Measurements from ENCODE around the gene RAB29.

The RAB29 gene

DNA sequence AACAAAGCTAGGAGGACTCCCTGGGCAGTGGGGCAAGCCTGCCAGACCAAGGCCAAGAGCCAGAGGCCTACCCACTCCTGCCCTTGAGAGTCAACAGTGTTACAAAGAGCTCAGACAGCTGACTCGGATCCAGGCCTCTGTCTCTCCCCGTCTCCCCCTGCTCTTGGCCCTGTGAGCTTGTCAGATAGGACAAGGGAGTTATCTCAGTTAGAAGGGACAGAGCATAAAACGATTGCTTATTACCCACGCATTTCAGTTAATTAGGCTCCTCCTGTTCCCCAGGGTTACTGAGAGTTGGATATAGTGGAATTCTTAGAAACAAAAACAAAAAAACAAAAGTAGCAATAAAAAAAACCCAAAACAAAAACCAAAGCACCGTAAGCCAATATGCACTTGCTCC, 36.4 kb upstream of the RAB29 start:
- TF ChIP-seq CTCF (IDR thresholded peaks at IDR 0.05; ENCODE audit: poor library complexity, severe bottlenecking): no peak
- Histone ChIP-seq H3K27me3 (ENCODE audit: insufficient read depth, poor library complexity, severe bottlenecking) (no peaks in the 10 kb centered on the region), H3K27ac (ENCODE audit: poor library complexity, severe bottlenecking) (no peak overlapping the region), H3K4me1 (ENCODE audit: insufficient read depth, poor library complexity, severe bottlenecking) (peaks cover 7% of the 10 kb centered on the region), H3K4me3 (ENCODE audit: severe bottlenecking) (peak overlapping the region; percentile 64), H3K9me3 (ENCODE audit: severe bottlenecking) (no peaks in the 10 kb centered on the region), H3K36me3 (ENCODE audit: low read depth) (peaks cover 8% of the 10 kb centered on the region)
- ATAC-seq (ENCODE audit: low read depth) (no peak), DNase-seq (ENCODE audit: low spot score) (no peak)

- no peaks in the 10 kb centered on the region for H3K27me3 ChIP-seq (ENCODE audit: insufficient read depth, poor library complexity, severe bottlenecking)
- DNase-seq (ENCODE audit: low spot score) (no peak), ATAC-seq (ENCODE audit: low read depth) (no peak)
- H3K36me3 ChIP-seq (ENCODE audit: low read depth): peaks cover 8% of the 10 kb centered on the region
- peaks cover 9% of the 10 kb centered on the region for H3K4me1 ChIP-seq (ENCODE audit: insufficient read depth, poor library complexity, severe bottlenecking)
- TF ChIP-seq CTCF (IDR thresholded peaks at IDR 0.05; ENCODE audit: poor library complexity, severe bottlenecking): peak; percentile 17
- no peak overlapping the region for H3K4me3 ChIP-seq (ENCODE audit: severe bottlenecking)
- no peaks in the 10 kb centered on the region for H3K9me3 ChIP-seq (ENCODE audit: severe bottlenecking)
- no peak overlapping the region for H3K27ac ChIP-seq (ENCODE audit: poor library complexity, severe bottlenecking)
Measured at GRCh38 chr1:205810448-205811157, 35.3 kb upstream of the RAB29 start.

DNA sequence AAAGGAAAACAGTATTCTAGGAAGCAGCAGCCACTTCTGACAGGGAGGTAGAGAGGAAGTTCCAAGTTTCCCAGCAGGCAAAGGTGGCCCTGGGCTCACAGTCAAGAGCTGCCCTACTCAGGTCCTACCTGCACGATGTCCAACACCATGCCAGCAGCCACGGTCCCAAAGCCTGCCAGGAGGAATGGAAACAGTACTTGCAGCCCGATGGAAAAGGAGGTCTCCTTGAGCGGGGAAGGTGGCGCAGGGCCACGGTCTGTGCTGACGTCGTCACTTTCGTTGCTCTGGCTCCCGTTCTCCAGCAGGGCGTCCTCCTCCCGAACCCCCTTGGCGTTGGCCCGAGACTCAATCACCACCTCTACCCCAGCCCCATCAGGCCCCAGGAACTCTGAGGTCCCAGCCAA, 34.7 kb upstream of the RAB29 start:
- DNase-seq (ENCODE audit: low spot score): no peak
- no peaks in the 10 kb centered on the region for H3K27me3 ChIP-seq (ENCODE audit: insufficient read depth, poor library complexity, severe bottlenecking)
- peaks cover 12% of the 10 kb centered on the region for H3K4me1 ChIP-seq (ENCODE audit: insufficient read depth, poor library complexity, severe bottlenecking)
- H3K9me3 ChIP-seq (ENCODE audit: severe bottlenecking): no peaks in the 10 kb centered on the region
- no peak overlapping the region for H3K27ac ChIP-seq (ENCODE audit: poor library complexity, severe bottlenecking)
- peaks cover 8% of the 10 kb centered on the region for H3K36me3 ChIP-seq (ENCODE audit: low read depth)
- H3K4me3 ChIP-seq (ENCODE audit: severe bottlenecking): no peak overlapping the region
- no peak for TF ChIP-seq CTCF (IDR thresholded peaks at IDR 0.05; ENCODE audit: poor library complexity, severe bottlenecking)
- no peak for ATAC-seq (ENCODE audit: low read depth)

- peaks cover 12% of the 10 kb centered on the region for H3K4me1 ChIP-seq (ENCODE audit: insufficient read depth, poor library complexity, severe bottlenecking)
- ATAC-seq (ENCODE audit: low read depth) (no peak), DNase-seq (ENCODE audit: low spot score) (no peak)
- no peaks in the 10 kb centered on the region for H3K9me3 ChIP-seq (ENCODE audit: severe bottlenecking)
- TF ChIP-seq CTCF (IDR thresholded peaks at IDR 0.05; ENCODE audit: poor library complexity, severe bottlenecking): no peak
- no peaks in the 10 kb centered on the region for H3K27me3 ChIP-seq (ENCODE audit: insufficient read depth, poor library complexity, severe bottlenecking)
- no peak overlapping the region for H3K4me3 ChIP-seq (ENCODE audit: severe bottlenecking)
- H3K27ac ChIP-seq (ENCODE audit: poor library complexity, severe bottlenecking): no peak overlapping the region
- peaks cover 8% of the 10 kb centered on the region for H3K36me3 ChIP-seq (ENCODE audit: low read depth)
Measured at GRCh38 chr1:205809469-205809868, 34.2 kb upstream of the RAB29 start.

- no peaks in the 10 kb centered on the region for H3K27me3 ChIP-seq (ENCODE audit: insufficient read depth, poor library complexity, severe bottlenecking)
- no peak for TF ChIP-seq CTCF (IDR thresholded peaks at IDR 0.05; ENCODE audit: poor library complexity, severe bottlenecking)
- H3K27ac ChIP-seq (ENCODE audit: poor library complexity, severe bottlenecking): no peak overlapping the region
- peaks cover 8% of the 10 kb centered on the region for H3K36me3 ChIP-seq (ENCODE audit: low read depth)
- DNase-seq (ENCODE audit: low spot score) (no peak), ATAC-seq (ENCODE audit: low read depth) (peak; percentile 41; the same call in 1 of the 3 replicates)
- no peaks in the 10 kb centered on the region for H3K9me3 ChIP-seq (ENCODE audit: severe bottlenecking)
- peaks cover 5% of the 10 kb centered on the region for H3K4me1 ChIP-seq (ENCODE audit: insufficient read depth, poor library complexity, severe bottlenecking)
- no peak overlapping the region for H3K4me3 ChIP-seq (ENCODE audit: severe bottlenecking)
Measured at GRCh38 chr1:205805082-205805711, 29.9 kb upstream of the RAB29 start.

Measured in RWPE2 (cell line).